NCI-H146 treated with DMSO at 0.1 percent for 48 hours (cell line): Measurements from ENCODE around the gene SHISA8.

ENCODE experiments used
- DNase-seq: peaks from one replicate; lab custom pipeline; 2025; ENCODE audit not compliant: unreplicated experiment; lab: John Stamatoyannopoulos, UW

The SHISA8 gene

GRCh38 chr22:41862530-41863266 is 52.2 kb downstream of the SHISA8 start:
- no peak for DNase-seq

- DNase-seq = no peak
Observed at GRCh38 chr22:41862160-41862529, 52.7 kb downstream of the SHISA8 start.
